Type B pancreatic cell (in vitro differentiated cells): ENCODE measurements around the gene KRTAP10-2. TPM values are rescaled to one million over a fixed set of nuclear protein-coding genes. Genes with fewer than 3 reads are reported as not detected.
A peak's percentile ranks its signal among the peaks of the same experiment; 100 is the strongest.

Experiments used
- DNase-seq: peaks from one replicate; pipeline ENCODE4 v3.0.0; 2021; ENCODE audit warnings: mixed read lengths; ENCODE audit not compliant: unreplicated experiment; ENCODE audit errors: extremely low spot score
- H3K27ac Mint-ChIP-seq: 2 replicates; pipeline ENCODE4 v1.8.0; 2021; ENCODE audit warnings: mild to moderate bottlenecking, mixed read lengths
- H3K27me3 Mint-ChIP-seq: 2 replicates; pipeline ENCODE4 v1.8.0; 2021; ENCODE audit warnings: mixed read lengths
- H3K36me3 Mint-ChIP-seq: 2 replicates; pipeline ENCODE4 v1.8.0; 2021; ENCODE audit warnings: mixed read lengths
- H3K4me1 Mint-ChIP-seq: one replicate; pipeline ENCODE4 v1.8.0; 2021; ENCODE audit warnings: mixed read lengths; ENCODE audit not compliant: unreplicated experiment
- H3K4me3 Mint-ChIP-seq: 2 replicates; pipeline ENCODE4 v1.8.0; 2021; ENCODE audit warnings: mild to moderate bottlenecking, mixed read lengths
- H3K9me3 Mint-ChIP-seq: 2 replicates; pipeline ENCODE4 v1.8.0; 2021; ENCODE audit warnings: mixed read lengths
- total RNA-seq: library from RNA; stranded (reverse); gene quantifications from 2 replicates; pipeline ENCODE4 v1.2.1, GENCODE V29; 2021; ENCODE audit warnings: low replicate concordance
- TF ChIP-seq, protein P1 (sequence below): fragments of 200-600 bp; sonication (generic); conservative IDR thresholded peaks from 2 replicates; pipeline ENCODE4 v1.5.0; 2021; ENCODE audit warnings: antibody characterized with exemption, mild to moderate bottlenecking

KRTAP10-2 gene
- total RNA-seq, 1 donor from 2014 or later = not detected

DNA sequence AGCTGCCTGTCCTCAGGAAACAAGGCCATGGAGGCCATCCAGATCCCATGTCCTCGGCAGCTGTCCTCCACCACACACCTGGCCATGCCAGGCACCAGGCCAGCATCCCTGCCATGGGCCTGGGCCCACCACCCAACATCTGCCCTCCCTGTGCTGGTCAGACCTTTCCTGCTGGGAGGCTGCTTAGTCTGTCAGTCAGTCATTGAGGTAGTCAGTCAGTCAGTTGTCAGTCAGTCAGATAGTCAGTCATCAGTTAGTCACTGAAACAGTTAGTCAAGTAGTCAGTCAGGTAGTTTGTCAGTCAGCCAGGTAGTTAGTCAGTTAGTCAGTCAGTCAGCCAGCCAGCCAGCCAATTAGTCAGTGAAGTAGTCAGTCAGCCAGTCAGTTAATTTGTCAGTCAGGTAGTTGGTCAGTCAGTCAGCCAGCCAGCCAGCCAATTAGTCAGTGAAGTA, 28.5 kb downstream of the KRTAP10-2 start:
- H3K36me3 Mint-ChIP-seq = no peaks in the 10 kb centered on the region
- TF ChIP-seq, protein P1, sequence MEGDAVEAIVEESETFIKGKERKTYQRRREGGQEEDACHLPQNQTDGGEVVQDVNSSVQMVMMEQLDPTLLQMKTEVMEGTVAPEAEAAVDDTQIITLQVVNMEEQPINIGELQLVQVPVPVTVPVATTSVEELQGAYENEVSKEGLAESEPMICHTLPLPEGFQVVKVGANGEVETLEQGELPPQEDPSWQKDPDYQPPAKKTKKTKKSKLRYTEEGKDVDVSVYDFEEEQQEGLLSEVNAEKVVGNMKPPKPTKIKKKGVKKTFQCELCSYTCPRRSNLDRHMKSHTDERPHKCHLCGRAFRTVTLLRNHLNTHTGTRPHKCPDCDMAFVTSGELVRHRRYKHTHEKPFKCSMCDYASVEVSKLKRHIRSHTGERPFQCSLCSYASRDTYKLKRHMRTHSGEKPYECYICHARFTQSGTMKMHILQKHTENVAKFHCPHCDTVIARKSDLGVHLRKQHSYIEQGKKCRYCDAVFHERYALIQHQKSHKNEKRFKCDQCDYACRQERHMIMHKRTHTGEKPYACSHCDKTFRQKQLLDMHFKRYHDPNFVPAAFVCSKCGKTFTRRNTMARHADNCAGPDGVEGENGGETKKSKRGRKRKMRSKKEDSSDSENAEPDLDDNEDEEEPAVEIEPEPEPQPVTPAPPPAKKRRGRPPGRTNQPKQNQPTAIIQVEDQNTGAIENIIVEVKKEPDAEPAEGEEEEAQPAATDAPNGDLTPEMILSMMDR = no peak
- no peak for DNase-seq
- no peak overlapping the region for H3K27ac Mint-ChIP-seq
- no peaks in the 10 kb centered on the region for H3K4me1 Mint-ChIP-seq
- no peak overlapping the region for H3K4me3 Mint-ChIP-seq
- H3K9me3 Mint-ChIP-seq = peaks cover 3% of the 10 kb centered on the region
- H3K27me3 Mint-ChIP-seq = no peaks in the 10 kb centered on the region

DNA sequence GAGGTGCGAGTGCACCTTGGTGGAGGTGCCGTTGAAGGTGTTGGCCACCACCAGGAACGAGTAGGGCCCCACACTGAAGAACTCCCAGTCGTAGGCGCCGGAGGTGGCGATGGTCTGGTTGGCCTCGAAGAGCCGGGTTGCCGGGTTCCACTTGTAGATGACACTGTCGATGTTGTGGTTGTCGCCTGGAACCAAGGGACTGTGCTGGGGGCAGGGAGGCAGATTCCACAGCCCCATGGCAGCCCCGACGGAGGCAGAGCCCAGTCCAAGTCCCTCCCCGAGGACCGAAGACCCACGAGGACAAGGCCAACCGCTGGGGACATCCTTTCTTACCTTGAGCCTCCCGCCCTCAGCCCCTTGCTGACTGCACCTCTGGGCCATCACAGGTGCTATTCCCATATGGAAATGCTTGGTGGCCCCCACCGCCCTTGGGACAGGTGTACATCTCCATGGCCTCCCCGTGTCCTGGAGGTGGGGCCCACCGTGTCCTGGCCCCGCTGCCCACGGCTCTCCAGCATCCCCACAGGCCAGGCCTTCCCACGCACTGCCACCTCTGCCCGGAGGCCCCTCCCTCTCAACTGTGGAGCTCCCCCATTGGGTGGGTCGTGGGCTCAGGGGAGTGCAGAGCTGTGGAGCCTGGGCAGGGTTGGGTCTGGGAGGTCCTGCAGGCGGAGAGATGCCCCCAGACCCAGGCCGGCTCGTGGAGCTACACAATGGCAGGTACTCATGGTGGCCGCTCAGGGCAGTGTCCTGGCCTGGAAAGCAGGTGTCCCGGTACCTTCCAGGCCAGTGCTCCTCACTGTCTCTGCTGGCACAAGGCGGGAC, 29.2 kb downstream of the KRTAP10-2 start:
- Mint-ChIP-seq H3K9me3 (peaks cover 5% of the 10 kb centered on the region), H3K27me3 (no peaks in the 10 kb centered on the region), H3K27ac (no peak overlapping the region), H3K36me3 (no peaks in the 10 kb centered on the region), H3K4me3 (no peak overlapping the region), H3K4me1 (no peaks in the 10 kb centered on the region)
- peak; percentile 66 for DNase-seq
- TF ChIP-seq, protein P1 = no peak

DNA sequence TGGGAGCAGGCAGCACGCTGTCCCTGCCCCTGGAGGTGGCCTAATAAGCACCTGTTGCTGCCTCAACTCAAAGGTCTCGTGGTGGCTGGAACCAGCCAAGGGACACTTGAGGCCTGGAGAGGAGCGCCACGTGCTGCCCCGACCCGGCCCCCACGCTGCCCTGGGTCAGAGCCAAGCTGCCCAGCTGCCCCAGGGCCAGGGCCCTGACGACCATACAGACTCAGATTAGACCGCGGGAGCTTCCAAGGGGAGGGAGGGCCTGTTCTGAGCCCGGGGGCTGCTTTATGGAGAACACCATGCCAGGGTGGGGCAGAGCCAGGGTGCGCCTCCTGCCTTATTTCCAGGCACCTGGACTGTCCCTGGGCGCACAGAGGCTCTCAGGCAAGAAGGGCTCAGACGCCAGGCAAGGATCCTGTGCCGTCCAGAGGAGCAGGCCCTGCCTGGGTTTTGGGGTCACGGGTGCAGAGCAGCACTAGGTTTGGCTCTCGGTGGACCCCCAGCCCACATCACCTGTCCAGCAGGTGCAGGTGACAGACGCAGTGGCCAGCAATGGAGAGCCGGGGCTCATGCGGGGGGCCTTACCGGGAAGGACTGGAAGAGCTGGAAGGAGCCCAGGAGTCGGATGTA, 29.9 kb downstream of the KRTAP10-2 start:
- TF ChIP-seq, protein P1 = no peak
- no peaks in the 10 kb centered on the region for H3K27me3 Mint-ChIP-seq
- no peaks in the 10 kb centered on the region for H3K36me3 Mint-ChIP-seq
- no peak for DNase-seq
- H3K4me1 Mint-ChIP-seq = no peaks in the 10 kb centered on the region
- no peak overlapping the region for H3K27ac Mint-ChIP-seq
- no peak overlapping the region for H3K4me3 Mint-ChIP-seq
- H3K9me3 Mint-ChIP-seq = peaks cover 5% of the 10 kb centered on the region

GRCh38 chr21:44520326-44521300, 30.7 kb downstream of the KRTAP10-2 start:
- Mint-ChIP-seq H3K27ac (no peak overlapping the region), H3K27me3 (no peaks in the 10 kb centered on the region), H3K36me3 (no peaks in the 10 kb centered on the region), H3K4me1 (no peaks in the 10 kb centered on the region), H3K4me3 (no peak overlapping the region), H3K9me3 (peaks cover 5% of the 10 kb centered on the region)
- DNase-seq = no peak
- TF ChIP-seq, protein P1 = no peak
